GM10266 (cell line): ENCODE results near the gene MALT1.
A peak's percentile ranks its signal among the peaks of the same experiment; 100 is the strongest.

Source experiments
- DNase-seq: peaks from one replicate; pipeline ENCODE4 v3.0.0; 2012; ENCODE audit errors: extremely low spot score
- TF ChIP-seq, protein P1 (sequence below): IDR thresholded peaks from 2 replicates; pipeline ENCODE4 v1.5.1; 2012; ENCODE audit warnings: mild to moderate bottlenecking, low read depth; ENCODE audit not compliant: control insufficient read depth, insufficient read depth; ENCODE audit errors: missing control alignments

Gene MALT1

DNA sequence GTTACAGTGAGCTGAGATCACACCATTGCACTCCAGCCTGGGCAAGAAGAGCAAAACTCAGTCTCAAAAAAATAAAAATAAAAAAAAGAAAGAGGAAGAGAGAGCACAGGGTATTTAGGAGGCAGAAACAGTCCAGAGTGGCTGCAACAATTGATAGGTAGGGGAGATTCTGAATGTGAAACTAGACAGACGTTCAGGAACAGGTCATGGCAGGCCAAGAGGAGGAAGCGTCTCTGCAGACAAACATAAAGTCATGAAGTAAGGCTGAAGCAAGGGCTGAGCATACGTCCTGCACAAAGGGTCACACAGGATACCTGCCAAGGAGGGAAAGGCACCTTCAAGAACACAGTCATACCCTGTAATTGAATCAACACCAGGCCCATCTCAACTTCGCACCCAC is 129.3 kb downstream of the MALT1 start:
- peak; percentile 24 for DNase-seq
- TF ChIP-seq, protein P1, sequence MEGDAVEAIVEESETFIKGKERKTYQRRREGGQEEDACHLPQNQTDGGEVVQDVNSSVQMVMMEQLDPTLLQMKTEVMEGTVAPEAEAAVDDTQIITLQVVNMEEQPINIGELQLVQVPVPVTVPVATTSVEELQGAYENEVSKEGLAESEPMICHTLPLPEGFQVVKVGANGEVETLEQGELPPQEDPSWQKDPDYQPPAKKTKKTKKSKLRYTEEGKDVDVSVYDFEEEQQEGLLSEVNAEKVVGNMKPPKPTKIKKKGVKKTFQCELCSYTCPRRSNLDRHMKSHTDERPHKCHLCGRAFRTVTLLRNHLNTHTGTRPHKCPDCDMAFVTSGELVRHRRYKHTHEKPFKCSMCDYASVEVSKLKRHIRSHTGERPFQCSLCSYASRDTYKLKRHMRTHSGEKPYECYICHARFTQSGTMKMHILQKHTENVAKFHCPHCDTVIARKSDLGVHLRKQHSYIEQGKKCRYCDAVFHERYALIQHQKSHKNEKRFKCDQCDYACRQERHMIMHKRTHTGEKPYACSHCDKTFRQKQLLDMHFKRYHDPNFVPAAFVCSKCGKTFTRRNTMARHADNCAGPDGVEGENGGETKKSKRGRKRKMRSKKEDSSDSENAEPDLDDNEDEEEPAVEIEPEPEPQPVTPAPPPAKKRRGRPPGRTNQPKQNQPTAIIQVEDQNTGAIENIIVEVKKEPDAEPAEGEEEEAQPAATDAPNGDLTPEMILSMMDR, result no peak

DNA sequence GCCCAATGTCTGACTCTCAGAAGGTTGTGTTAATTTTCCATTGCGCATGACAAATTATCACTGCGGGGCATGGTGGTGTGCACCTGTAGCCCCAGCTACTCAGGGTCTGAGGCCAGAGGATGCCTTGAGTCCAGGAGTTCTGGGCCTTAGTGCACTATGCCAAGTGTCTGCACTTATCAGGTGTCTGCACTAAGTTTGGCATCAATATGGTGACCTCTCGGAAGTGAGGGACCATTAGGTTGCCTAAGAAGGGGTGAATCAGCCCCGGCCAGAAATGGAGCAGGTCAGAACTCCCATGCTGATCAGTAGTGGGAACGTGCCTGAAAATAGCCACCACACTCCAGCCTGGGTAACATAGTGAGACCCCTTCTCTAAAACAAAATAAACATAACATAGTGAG is 131.7 kb downstream of the MALT1 start:
- no peak for DNase-seq

DNA sequence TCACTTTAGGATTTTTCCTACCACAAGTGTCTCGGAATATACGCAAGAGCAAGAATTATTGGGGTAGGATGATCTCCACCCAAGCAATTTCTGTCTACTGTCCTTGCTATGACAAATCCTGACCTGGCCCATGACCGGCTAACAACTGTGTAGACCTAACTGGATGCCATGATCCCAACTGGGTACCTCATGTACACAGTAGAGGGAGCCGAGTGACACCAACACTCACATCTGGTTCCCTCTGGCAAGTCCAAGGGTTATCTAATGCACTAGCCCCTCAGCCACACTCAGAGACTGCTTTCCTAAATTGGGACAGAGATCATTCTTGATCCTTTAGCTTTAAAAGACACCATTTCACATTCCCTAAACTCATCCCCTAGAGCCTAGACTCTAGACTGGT is 132.7 kb downstream of the MALT1 start:
- TF ChIP-seq, protein P1, result no peak
- DNase-seq, result no peak

More for the DNA sequence above, 131.7 kb downstream of the MALT1 start:
- TF ChIP-seq, protein P1, result no peak
